BLaER1 (cell line): ENCODE results near the gene GPR152.
"Not testable (repeated sequence)": the region's sequence is repeated elsewhere in the genome, so short reads cannot be mapped to it uniquely, and the experiment has no call there.

Experiments
- H3K27ac ChIP-seq: shearing (Covaris generic); formaldehyde crosslinking; 2 replicates; pipeline ENCODE4 v1.8.1; 2022
- H3K27me3 ChIP-seq: shearing (Covaris generic); formaldehyde crosslinking; 2 replicates; pipeline ENCODE4 v1.8.1; 2022
- H3K36me3 ChIP-seq: shearing (Covaris generic); formaldehyde crosslinking; 2 replicates; pipeline ENCODE4 v1.8.1; 2022
- H3K4me1 ChIP-seq: shearing (Covaris generic); formaldehyde crosslinking; 2 replicates; pipeline ENCODE4 v1.8.1; 2022
- H3K4me2 ChIP-seq: shearing (Covaris generic); formaldehyde crosslinking; 2 replicates; pipeline ENCODE4 v1.8.1; 2022
- H3K4me3 ChIP-seq: shearing (Covaris generic); formaldehyde crosslinking; 2 replicates; pipeline ENCODE4 v1.8.1; 2022
- H3K9ac ChIP-seq: shearing (Covaris generic); formaldehyde crosslinking; 2 replicates; pipeline ENCODE4 v1.8.1; 2022
- H3K9me3 ChIP-seq: shearing (Covaris generic); formaldehyde crosslinking; 2 replicates; pipeline ENCODE4 v1.8.1; 2022
- H4K20me1 ChIP-seq: shearing (Covaris generic); formaldehyde crosslinking; 2 replicates; pipeline ENCODE4 v1.8.1; 2022
- Cebpa-rat ChIP-seq: shearing (Covaris generic); IDR thresholded peaks from 2 replicates; pipeline ENCODE4 v1.8.1; 2022

The GPR152 gene

DNA sequence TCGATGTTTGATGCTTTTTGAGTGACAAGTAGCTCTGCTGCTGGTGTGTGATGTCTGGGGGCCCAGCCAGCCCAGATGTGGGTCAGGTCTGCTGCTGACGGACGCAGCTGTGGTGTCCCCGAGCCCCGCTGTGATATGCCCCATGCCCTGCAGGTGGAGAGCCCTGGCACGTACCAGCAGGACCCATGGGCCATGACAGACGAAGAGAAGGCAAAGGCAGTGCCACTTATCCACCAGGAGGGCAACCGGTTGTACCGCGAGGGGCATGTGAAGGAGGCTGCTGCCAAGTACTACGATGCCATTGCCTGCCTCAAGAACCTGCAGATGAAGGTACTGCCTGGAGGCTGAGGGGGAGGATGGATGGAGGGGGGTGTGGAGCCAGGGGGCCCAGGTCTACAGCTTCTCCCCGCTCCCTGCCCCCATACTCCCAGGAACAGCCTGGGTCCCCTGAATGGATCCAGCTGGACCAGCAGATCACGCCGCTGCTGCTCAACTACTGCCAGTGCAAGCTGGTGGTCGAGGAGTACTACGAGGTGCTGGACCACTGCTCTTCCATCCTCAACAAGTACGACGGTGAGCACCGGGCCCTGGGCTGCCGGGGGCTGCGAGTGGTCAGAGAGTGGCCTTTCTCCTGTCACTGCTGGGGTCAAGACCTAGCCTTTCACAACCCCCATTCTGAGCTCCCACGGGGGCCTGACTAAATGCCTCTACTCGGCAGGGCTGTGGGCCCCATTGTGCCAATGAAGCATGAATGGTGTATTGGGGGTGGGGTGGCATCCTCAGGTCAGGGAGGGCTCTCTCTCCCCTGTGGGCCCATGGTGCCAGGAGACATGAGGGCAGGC, 37.6 kb upstream of the GPR152 start:
- Histone ChIP-seq H3K4me1 (peaks cover 19% of the 10 kb centered on the region), H4K20me1 (peaks cover 76% of the 10 kb centered on the region), H3K4me2 (no peak overlapping the region), H3K4me3 (no peak overlapping the region), H3K9ac (no peak overlapping the region), H3K9me3 (no peaks in the 10 kb centered on the region), H3K36me3 (peaks cover 83% of the 10 kb centered on the region), H3K27me3 (no peaks in the 10 kb centered on the region), H3K27ac (no peak overlapping the region)
- TF ChIP-seq Cebpa-rat = no peak

DNA sequence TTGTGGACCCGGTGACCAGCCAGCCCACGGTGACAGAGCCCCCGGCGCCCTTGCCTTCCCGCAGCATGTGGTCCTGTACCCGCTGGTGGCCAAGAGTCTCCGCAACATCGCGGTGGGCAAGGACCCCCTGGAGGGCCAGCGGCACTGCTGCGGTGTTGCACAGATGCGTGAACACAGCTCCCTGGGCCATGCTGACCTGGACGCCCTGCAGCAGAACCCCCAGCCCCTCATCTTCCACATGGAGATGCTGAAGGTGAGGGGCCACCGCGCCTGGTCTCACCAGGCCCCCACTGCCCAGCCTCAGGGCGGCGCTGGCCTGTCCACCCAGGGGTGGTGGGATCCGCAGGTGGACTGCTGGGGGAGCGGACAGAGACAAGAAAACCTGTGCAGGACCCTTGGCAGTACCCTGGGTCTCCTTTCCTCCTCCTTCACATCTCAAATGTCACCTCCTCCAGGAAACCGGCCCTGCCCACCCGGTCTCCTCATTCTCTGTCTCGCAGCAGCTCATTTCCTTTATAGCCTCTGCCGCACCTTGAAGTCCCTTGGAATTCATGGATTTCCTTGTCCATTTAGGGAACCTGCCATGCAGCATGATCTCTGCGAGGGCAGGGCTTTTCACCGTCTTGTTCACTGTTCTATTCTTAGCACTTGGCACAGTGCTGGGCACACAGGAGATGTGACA, 36.8 kb upstream of the GPR152 start:
- H3K4me1 ChIP-seq = peaks cover 26% of the 10 kb centered on the region
- peaks cover 81% of the 10 kb centered on the region for H4K20me1 ChIP-seq
- no peak overlapping the region for H3K4me3 ChIP-seq
- no peak for TF ChIP-seq Cebpa-rat
- no peak overlapping the region for H3K4me2 ChIP-seq
- no peak overlapping the region for H3K27ac ChIP-seq
- peaks cover 79% of the 10 kb centered on the region for H3K36me3 ChIP-seq
- no peaks in the 10 kb centered on the region for H3K9me3 ChIP-seq
- no peaks in the 10 kb centered on the region for H3K27me3 ChIP-seq
- H3K9ac ChIP-seq = no peak overlapping the region

DNA sequence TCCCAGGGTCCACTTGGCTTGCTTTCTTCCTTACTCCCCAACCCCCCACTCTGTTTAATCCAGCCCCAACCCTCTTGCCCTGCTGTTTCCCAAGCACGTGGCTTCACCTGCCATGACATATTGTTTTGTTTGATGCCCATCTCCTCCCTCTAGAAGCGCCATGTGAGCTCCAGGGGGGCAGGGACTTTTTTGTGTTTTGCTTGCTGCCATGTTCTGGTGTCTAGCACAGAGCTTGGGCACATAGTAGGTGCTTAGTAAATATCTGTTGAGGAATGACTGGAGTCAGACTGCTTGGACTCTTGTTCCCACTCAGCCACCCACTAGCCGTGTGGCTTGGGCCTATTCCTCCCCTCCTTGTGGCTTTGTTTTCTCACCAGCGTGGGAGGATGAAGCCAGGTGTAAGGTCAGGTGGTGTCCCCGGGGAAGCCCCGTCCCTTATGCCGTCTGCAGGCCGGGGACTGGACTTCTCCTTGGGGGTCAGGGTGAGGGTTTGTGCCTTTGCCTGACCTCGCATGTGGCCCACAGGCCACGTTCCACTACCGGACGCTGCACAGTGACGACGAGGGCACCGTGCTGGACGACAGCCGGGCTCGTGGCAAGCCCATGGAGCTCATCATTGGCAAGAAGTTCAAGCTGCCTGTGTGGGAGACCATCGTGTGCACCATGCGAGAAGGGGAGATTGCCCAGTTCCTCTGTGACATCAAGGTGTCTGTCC, 34.1 kb upstream of the GPR152 start:
- peak overlapping the region; percentile 97 for H3K4me2 ChIP-seq
- H3K4me1 ChIP-seq = peaks cover 45% of the 10 kb centered on the region
- 0 out of 2 replicates have a peak overlapping the region, but pooled peaks have one; percentile 18 for H3K27ac ChIP-seq

DNA sequence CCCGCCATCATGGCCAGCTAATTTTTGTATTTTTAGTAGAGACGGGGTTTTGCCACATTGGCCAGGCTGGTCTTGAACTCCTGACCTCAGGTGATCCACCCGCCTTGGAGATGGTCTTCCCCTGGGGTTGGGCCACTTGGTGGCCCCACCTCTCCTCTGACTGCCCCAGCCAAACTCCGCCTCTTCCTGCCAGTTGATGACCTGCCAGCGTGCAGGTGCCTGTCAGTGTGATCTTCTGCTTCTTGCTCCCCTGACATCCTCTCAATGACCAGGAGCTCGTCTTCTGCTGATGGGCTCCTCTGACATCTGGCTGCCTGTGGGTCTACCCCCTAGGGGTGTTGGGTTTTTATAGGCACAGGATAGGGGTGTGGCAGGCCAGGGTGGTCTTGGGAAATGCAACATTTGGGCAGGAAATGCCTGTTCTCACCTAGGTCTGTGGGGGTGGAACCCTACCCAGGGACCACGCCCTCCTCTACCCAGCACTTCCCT, 33.4 kb upstream of the GPR152 start:
- H3K4me3 ChIP-seq, H3K27ac ChIP-seq, H3K9ac ChIP-seq, H3K27me3 ChIP-seq, H3K9me3 ChIP-seq: not testable (repeated sequence)
- H3K4me2 ChIP-seq = peak overlapping the region; percentile 97
- H3K36me3 ChIP-seq = peaks cover 46% of the 10 kb centered on the region
- H3K4me1 ChIP-seq = peaks cover 45% of the 10 kb centered on the region
- peaks cover 70% of the 10 kb centered on the region for H4K20me1 ChIP-seq

More for the DNA sequence above, 34.1 kb upstream of the GPR152 start:
- Histone ChIP-seq H3K9me3 (no peaks in the 10 kb centered on the region), H3K36me3 (peaks cover 53% of the 10 kb centered on the region), H4K20me1 (peaks cover 77% of the 10 kb centered on the region), H3K9ac (no peak overlapping the region), H3K27me3 (no peaks in the 10 kb centered on the region), H3K4me3 (no peak overlapping the region)
- no peak for TF ChIP-seq Cebpa-rat

DNA sequence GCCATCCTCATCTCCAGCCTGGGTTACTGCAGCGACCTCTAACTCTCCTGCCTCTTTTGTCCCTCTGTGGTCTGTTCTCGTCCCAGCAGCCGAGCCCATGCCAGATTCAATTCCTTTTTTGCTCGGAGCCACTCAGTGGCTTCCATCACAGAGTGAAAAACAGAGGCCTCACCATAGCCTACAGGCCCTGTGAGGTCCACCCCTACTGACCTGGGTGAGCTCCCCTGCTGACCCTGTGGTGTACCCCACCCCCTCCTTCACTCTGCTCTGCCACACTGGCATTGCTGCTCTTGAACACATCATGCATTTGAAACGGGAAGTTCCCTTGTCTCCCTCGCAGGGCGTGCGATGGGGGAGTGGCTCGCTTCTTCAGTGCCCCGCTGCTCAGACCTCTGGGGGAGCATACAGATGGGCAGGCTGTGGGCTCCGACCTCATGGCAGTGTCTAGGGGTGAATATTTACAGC, 32.4 kb upstream of the GPR152 start:
- Histone ChIP-seq H3K4me3 (peak overlapping the region; percentile 75), H3K4me1 (peaks cover 45% of the 10 kb centered on the region), H3K27me3 (no peaks in the 10 kb centered on the region), H3K4me2 (peak overlapping the region; percentile 97), H3K27ac (peak overlapping the region; percentile 96), H3K9ac (peak overlapping the region; percentile 89), H3K36me3 (peaks cover 35% of the 10 kb centered on the region), H4K20me1 (peaks cover 59% of the 10 kb centered on the region), H3K9me3 (no peaks in the 10 kb centered on the region)
- TF ChIP-seq Cebpa-rat = no peak

DNA sequence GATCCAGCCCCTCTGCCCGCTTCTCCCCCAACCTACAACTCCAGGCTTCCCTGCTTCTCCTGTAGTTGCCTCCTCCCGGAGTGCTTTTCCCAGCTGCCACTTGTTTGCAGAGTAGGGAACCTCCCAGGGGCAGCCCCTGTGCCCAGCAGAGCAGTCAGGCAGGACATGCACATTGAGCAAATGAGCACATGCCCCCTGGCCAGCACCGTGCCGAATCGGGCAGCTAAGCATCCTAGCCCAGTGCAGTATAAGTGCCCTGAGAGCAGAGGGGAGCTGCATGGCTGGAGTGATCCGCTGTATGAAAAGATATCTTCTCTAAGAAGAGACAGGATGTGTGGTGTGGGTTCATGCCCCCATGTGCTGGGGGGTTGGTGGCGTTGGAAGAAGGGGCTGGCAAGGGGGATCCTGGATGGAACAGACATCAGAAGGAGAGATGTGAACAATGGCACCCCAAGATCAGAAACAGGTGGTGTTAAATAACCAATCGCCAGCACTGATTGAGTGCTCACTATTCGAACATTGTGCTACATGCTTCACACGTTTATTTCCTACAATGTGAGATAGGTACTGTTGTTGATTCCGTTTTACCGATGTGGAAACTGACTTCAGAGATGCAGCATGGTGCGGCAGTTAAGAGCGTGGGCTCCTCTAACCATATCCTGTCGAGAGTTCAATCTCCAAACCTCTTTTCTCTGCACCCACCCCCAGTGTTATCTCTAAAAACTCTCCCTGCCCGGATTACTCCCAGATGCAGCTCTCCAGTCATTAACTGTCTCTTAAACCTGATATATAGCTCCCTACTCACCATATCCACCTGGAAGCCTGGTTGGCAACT, 31.5 kb upstream of the GPR152 start:
- Histone ChIP-seq H3K4me3 (peak overlapping the region; percentile 75), H3K27ac (peak overlapping the region; percentile 96), H3K9me3 (no peaks in the 10 kb centered on the region), H3K4me1 (peaks cover 45% of the 10 kb centered on the region), H4K20me1 (peaks cover 51% of the 10 kb centered on the region), H3K9ac (peak overlapping the region; percentile 89), H3K27me3 (no peaks in the 10 kb centered on the region), H3K36me3 (peaks cover 27% of the 10 kb centered on the region), H3K4me2 (peak overlapping the region; percentile 97)
- no peak for TF ChIP-seq Cebpa-rat

DNA sequence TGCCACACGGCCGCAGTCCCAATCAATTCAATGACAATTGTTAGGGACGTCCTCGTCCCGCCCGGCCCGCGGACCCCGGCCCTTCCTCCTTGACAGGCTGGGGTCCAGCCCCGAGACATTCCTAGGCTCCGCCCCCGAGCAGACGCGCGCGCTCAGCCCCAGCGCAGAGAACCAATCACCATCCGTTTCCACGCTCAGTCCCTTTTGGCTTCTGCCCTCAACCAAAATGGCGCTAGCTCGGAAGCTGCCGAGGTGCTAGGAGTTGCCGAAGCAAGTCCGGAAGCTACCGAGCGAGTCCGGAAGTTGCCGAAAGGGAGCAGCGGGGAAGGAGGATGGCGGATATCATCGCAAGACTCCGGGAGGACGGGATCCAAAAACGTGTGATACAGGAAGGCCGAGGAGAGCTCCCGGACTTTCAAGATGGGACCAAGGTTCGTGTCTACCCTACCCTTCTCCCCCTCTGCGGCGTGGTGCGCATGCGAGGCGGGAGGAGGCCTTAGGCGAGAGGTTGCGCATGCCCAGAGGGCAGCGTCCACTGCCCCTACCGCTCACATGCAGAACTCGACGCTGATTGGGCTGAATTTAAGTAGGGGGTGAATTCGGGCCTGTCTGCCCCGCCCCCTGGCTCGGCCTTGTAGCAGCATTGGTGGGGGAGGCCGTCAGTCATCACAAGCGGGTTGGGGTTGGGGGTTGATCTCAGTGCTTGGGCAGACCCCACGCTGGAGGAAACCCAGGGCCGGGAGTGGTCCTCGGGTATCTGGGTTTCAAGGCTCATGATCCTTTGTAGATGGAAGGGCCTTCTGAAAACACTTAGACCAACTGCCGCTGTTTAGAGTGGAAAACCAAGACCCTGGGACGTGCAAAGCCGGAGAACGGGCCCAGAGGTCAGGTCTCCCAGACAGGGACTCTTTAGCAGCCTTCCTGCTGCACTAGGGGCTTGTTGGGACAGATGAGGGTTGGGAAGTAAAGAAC, 30.6 kb upstream of the GPR152 start, which contains the start of gene AIP:
AIP (plus strand) TSS at position 200 of the 972 bp plus-strand sequence; CDS start at position 333, 133 bp downstream.
- Histone ChIP-seq H3K36me3 (peaks cover 18% of the 10 kb centered on the region), H3K9me3 (no peaks in the 10 kb centered on the region), H3K27ac (peak within 1 kb of the TSS; percentile 96), H3K4me2 (peak within 1 kb of the TSS; percentile 97), H3K4me3 (peak within 1 kb of the TSS; percentile 75), H3K27me3 (no peaks in the 10 kb centered on the region), H3K4me1 (peaks cover 45% of the 10 kb centered on the region), H3K9ac (peak within 1 kb of the TSS; percentile 89), H4K20me1 (peaks cover 44% of the 10 kb centered on the region)
- no peak for TF ChIP-seq Cebpa-rat

DNA sequence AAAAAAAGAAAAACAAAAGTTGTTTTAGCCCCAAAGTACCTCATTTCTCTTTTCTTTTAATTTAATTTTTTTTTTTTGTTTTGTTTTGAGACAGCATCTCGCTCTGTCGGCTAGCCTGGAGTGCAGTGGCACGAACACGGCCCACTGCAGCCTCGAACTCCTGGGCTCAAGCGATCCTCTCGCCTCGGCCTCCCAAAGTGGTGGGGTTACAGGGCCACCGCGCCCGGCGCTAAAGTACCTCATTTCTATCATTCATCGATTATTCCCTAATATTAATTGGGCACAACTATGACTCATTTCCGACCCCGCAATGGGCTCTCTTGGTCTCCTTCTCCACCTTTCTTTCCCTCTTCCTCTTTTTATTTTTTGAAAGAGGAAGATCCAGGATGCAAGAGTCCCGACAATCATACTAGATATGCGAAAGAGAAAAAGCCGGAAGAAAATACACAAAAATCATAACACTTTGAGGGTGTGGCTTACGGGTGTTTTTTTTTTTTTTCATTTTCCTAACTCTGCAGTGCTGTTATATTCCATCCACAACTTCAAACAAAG, 29.8 kb upstream of the GPR152 start:
- Histone ChIP-seq H3K9ac (peak overlapping the region; percentile 89), H3K27ac (peak overlapping the region; percentile 96), H3K27me3 (no peaks in the 10 kb centered on the region), H3K4me2 (peak overlapping the region; percentile 97), H3K4me3 (peak overlapping the region; percentile 75), H3K4me1 (peaks cover 45% of the 10 kb centered on the region), H3K36me3 (peaks cover 11% of the 10 kb centered on the region), H3K9me3 (no peaks in the 10 kb centered on the region), H4K20me1 (peaks cover 36% of the 10 kb centered on the region)
- no peak for TF ChIP-seq Cebpa-rat

DNA sequence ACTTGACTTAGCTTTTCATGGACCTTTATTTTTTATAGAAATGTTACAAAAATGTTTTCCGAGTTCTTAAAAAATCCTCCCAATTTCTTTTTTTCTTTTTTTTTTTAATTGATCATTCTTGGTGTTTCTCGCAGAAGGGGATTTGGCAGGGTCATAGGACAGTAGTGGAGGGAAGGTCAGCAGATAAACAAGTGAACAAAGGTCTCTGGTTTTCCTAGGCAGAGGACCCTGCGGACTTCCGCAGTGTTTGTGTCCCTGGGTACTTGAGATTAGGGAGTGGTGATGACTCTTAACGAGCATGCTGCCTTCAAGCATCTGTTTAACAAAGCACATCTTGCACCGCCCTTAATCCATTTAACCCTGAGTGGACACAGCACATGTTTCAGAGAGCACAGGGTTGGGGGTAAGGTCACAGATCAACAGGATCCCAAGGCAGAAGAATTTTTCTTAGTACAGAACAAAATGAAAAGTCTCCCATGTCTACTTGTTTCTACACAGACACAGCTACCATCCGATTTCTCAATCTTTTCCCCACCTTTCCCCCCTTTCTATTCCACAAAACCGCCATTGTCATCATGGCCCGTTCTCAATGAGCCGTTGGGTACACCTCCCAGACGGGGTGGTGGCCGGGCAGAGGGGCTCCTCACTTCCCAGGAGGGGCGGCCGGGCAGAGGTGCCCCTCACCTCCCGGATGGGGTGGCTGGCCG, 25.0 kb upstream of the GPR152 start:
- H3K9me3 ChIP-seq, H3K4me2 ChIP-seq, H3K9ac ChIP-seq, H3K36me3 ChIP-seq, H4K20me1 ChIP-seq, H3K27ac ChIP-seq, H3K4me3 ChIP-seq, H3K27me3 ChIP-seq: not testable (repeated sequence)
- peaks cover 18% of the 10 kb centered on the region for H3K4me1 ChIP-seq

DNA sequence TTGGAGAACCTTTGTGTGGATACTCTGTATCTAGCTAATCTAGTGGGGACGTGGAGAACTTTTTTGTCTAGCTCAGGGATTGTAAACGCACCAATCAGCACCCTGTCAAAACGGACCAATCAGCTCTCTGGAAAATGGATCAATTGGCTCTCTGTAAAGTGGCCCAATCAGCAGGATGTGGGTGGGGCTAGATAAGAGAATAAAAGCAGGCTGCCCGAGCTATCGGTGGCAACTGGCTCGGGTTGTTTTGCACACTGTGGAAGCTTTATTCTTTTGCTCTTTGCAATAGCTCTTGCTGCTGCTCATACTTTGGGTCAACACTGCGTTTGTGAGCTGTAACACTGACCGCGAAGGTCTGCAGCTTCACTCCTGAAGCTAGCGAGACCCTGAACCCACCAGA, 24.2 kb upstream of the GPR152 start:
- H3K9me3 ChIP-seq, H3K36me3 ChIP-seq, H3K27ac ChIP-seq, H3K9ac ChIP-seq, H3K27me3 ChIP-seq, H4K20me1 ChIP-seq, H3K4me2 ChIP-seq, H3K4me3 ChIP-seq: not testable (repeated sequence)
- peaks cover 12% of the 10 kb centered on the region for H3K4me1 ChIP-seq
